ENCODE results near the gene KCND2.
"Not testable (repeated sequence)": the region's sequence is repeated elsewhere in the genome, so short reads cannot be mapped to it uniquely, and the experiment has no call there.

Gene KCND2

GRCh38 chr7:120587243-120587642 lies 314.3 kb downstream of the KCND2 start:
- DNase-seq (ENCODE audit: low spot score): no peak

DNA sequence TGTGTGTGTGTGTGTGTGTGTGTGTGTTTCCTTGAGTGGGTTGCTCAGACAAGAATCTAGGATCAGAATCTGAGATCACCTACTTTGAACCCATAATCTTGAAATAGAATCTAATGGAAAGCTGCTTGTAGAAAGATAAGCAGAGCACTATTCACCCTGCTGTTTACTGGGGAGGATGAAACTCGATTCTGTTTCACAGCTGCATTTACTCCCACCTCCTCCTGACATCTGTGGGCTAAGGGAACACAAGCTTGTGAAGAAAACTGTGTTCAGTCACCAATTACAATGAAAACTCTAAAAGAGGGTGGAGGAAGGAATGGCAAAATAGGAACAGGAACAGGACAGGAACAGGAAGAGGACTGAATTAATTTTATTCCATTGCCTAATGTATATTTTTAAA lies 315.4 kb downstream of the KCND2 start:
- DNase-seq (ENCODE audit: low spot score): no peak

GRCh38 chr7:120588862-120589261 lies 315.9 kb downstream of the KCND2 start:
- DNase-seq (ENCODE audit: low spot score): no peak

- no peak for DNase-seq (ENCODE audit: low spot score)
These were observed 327.6 kb downstream of the KCND2 start for GRCh38 chr7:120600607-120601006.

DNA sequence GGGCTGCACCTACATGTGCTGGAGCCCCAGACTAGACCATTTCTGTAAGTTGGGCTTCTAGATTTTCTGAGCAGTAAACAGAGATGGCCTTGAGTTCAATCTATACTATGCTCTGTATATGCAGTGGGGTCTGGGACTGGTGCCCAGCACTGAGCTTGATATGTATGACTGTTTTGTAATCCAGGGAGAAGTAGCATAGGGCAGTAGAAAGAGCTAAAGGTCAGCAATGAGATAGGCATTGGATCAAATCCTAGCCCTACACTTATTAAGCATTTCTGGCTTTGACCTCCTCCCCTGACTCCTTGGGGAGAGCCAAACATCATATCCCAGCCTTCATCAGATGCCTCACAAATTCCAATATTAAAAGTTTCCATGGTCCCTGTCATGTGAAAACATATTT lies 330.4 kb downstream of the KCND2 start:
- no peak for DNase-seq (ENCODE audit: low spot score)

- DNase-seq (ENCODE audit: low spot score): no peak
These were observed 336.3 kb downstream of the KCND2 start for GRCh38 chr7:120609136-120609753.

- no peak for DNase-seq (ENCODE audit: low spot score)
These were observed 339.0 kb downstream of the KCND2 start for GRCh38 chr7:120611975-120612374.

- DNase-seq (ENCODE audit: low spot score): no peak
These were observed 342.7 kb downstream of the KCND2 start for GRCh38 chr7:120615703-120616102.

DNA sequence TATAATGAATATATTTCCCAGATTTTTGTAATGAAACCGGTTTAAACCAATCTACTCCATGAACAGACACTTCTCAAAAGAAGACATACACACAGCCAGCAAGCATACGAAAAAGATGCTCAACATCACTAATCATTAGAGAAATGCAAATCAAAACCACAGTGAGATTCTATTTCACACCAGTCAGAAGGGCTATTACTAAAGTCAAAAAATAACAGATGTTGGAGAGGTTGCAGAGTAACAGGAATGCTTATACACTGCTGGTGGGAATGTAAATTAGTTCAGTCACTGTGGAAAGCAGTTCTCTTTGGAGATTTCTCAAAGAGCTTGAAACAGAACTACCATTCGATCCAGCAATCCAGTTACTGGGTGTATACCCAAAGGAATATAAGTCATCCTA lies 344.3 kb downstream of the KCND2 start:
- DNase-seq (ENCODE audit: low spot score): no peak

DNA sequence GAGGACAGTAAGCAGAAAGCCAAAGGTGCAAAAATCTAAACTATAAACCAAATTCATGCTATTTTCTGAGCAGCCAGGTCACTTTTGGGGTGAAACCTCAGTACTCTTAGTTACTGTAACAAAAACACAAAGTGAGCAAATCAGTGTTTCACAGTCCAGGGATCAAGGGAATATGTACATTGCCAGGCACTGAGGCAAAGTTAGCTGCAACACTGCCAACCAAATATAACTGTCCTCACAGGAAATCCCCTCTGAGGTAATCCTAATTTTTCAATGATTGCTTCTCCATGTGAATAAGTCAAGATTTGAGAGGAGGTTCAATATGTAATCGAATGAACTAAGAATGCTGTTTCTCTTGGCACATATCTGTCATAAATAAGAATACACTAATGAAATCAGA lies 355.3 kb downstream of the KCND2 start:
- DNase-seq (ENCODE audit: low spot score): no peak

DNA sequence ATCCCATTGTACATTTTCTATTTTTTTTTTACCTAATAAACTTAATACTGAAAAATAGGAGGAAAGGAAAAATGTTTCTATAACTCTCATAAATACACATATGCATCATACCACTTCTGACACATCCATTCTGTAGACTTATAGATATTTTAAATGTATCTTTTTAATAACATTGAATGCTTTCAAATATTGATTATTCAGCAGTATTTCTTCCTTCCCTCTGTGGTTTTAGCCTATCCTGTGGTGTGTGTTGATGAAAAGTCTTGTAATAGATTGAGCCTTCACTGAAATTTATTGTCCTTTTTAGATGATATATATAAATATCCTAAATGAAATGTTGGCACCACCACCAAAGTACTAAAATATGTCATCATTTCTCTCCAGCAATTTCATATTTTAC lies 366.9 kb downstream of the KCND2 start:
- DNase-seq (ENCODE audit: low spot score): no peak

GRCh38 chr7:120645966-120646365 lies 373.0 kb downstream of the KCND2 start:
- DNase-seq (ENCODE audit: low spot score): no peak

- no peak for DNase-seq (ENCODE audit: low spot score)
These were observed 381.3 kb downstream of the KCND2 start for GRCh38 chr7:120654241-120654640.

GRCh38 chr7:120658516-120658915 lies 385.5 kb downstream of the KCND2 start:
- no peak for DNase-seq (ENCODE audit: low spot score)

- no peak for DNase-seq (ENCODE audit: low spot score)
These were observed 389.3 kb downstream of the KCND2 start for GRCh38 chr7:120662291-120662690.

GRCh38 chr7:120665068-120665467 lies 392.1 kb downstream of the KCND2 start:
- DNase-seq (ENCODE audit: low spot score): no peak

DNA sequence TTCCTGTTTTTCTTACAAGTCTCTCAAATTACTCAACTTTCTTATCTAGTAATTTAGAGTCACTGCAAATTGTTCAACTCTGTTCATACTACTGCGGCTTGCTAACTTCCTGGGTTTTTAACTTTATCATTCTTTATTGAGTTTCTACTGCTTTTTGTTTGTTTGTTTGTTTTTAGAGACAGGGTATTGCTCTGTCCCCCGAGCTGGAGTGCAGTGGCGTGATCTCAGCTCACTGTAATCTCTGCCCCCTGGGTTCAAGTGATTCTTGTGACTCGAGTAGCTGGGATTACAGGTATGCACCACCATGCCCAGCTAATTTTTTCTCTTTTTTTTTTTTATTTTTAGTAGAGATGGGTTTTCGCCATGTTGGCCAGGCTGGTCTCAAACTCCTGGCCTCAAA lies 402.1 kb downstream of the KCND2 start:
- no peak for DNase-seq (ENCODE audit: low spot score)

DNA sequence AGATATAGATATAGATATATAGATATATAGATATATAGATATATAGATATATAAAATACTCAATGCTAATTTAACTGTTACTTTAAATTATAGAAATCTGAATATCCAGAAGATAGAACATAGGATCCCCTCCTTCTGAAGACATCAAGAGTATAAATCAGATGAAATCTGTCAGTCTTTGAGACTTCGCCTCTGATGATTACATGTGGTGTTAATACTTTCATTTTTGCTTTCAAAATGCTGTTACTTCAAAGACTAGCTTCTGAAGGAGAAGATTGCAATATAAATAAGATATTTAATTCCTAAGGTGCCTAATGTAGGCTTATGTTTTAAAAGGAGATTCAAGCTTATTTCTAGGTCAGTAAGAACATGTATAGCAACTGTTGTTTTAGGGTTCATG lies 404.6 kb downstream of the KCND2 start:
- DNase-seq (ENCODE audit: low spot score): no peak

GRCh38 chr7:120680985-120681384 lies 408.0 kb downstream of the KCND2 start:
- DNase-seq (ENCODE audit: low spot score): no peak

DNA sequence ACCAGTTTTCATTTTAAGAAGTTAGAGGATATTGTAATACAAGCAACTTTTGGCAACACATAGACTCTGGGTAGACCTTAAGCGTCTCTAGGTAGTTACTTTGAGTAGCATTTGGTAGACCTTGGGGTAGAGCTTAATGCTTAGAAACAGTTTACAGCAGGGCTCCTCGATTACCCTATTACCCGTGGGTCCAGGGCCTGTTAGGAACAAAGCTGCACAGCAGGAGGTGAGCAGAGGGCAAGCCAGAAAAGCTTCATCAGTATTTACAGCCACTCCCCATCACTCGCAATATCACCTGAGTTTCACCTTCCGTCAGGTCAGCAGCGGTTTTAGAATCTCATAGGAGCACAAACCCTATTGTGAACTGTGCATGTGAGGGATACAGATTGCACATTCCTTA lies 411.5 kb downstream of the KCND2 start:
- DNase-seq (ENCODE audit: low spot score): no peak

DNA sequence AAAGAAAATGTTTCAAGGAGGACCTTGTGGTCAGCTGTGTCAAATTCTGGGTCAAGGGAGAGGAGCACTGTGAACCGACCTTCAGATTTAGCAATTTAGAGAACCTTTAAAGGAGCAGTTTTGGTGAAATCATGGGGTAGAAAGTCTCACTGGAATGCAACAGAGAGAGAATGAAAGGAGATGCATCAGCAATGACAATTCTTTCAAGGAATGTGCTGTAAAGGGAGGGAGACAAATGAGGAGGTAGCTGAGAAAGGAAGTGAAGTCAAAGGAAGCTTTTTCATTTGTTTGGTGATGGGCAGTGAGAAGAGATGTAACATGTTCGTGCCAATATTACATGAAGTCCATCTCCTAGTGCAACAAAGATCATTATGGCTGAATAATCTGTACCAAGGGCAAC lies 418.9 kb downstream of the KCND2 start:
- no peak for DNase-seq (ENCODE audit: low spot score)

DNA sequence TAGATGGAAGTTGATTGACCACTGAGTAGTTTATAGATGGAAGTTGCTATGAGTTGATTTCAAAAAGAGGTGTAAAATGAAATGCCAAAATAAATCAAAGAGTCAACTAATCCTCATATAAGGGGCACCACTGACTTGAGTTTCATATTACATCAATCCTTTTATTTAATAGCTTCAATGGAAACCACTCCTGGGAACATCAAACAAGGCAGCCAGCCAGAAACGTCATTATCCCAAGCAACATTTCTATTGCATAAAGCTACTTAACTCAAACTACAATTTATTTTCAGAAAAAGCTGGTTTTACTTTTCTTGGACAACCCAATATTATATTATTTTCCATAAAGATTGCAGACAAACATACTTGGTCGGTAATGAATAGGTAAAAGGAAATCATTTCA lies 422.9 kb downstream of the KCND2 start:
- no peak for DNase-seq (ENCODE audit: low spot score)

- DNase-seq (ENCODE audit: low spot score): no peak
These were observed 427.8 kb downstream of the KCND2 start for GRCh38 chr7:120700796-120701195.

GRCh38 chr7:120702408-120702807 lies 429.4 kb downstream of the KCND2 start:
- not testable (repeated sequence) for DNase-seq (ENCODE audit: low spot score)
